Middle frontal gyrus (tissue), 1 donor: ENCODE data around the gene CACNG8.
"Not testable (repeated sequence)": the region's sequence is repeated elsewhere in the genome, so short reads cannot be mapped to it uniquely, and the experiment has no call there.

ENCODE experiments used
- DNase-seq: peaks from one replicate; pipeline ENCODE4 v3.0.0-alpha.2; 2015; ENCODE audit warnings: low spot score; ENCODE audit errors: extremely low spot score

Gene CACNG8

GRCh38 chr19:53962887-53963431, at the start of gene CACNG8:
Gene CACNG8 (plus strand): TSS chr19:53962937.
- no peak for DNase-seq

- no peak for DNase-seq
Observed at GRCh38 chr19:53915000-53915399, 47.7 kb upstream of the CACNG8 start.

- no peak for DNase-seq
Observed at GRCh38 chr19:53916004-53916403, 46.7 kb upstream of the CACNG8 start.

GRCh38 chr19:53917356-53917755, 45.4 kb upstream of the CACNG8 start:
- DNase-seq: no peak

GRCh38 chr19:53927739-53928138, 35.0 kb upstream of the CACNG8 start:
- DNase-seq: no peak

- no peak for DNase-seq
Observed at GRCh38 chr19:53936029-53936428, 26.7 kb upstream of the CACNG8 start.

GRCh38 chr19:53942001-53942786, 20.5 kb upstream of the CACNG8 start:
- DNase-seq: no peak

GRCh38 chr19:53944416-53944815, 18.3 kb upstream of the CACNG8 start:
- DNase-seq: no peak

- no peak for DNase-seq
Observed at GRCh38 chr19:53944933-53945332, 17.8 kb upstream of the CACNG8 start.

- no peak for DNase-seq
Observed at GRCh38 chr19:53945441-53945840, 17.3 kb upstream of the CACNG8 start.

GRCh38 chr19:53945998-53946397, 16.7 kb upstream of the CACNG8 start:
- no peak for DNase-seq

GRCh38 chr19:53947624-53948023, 15.1 kb upstream of the CACNG8 start:
- no peak for DNase-seq

- DNase-seq: not testable (repeated sequence)
Observed at GRCh38 chr19:53948611-53949010, 14.1 kb upstream of the CACNG8 start.

- no peak for DNase-seq
Observed at GRCh38 chr19:53951436-53951835, 11.3 kb upstream of the CACNG8 start.

- no peak for DNase-seq
Observed at GRCh38 chr19:53951947-53952346, 10.8 kb upstream of the CACNG8 start.

GRCh38 chr19:53953383-53953782, 9.4 kb upstream of the CACNG8 start:
- no peak for DNase-seq

GRCh38 chr19:53957448-53958167, 5.1 kb upstream of the CACNG8 start:
- DNase-seq: no peak

GRCh38 chr19:53958168-53958571, 4.6 kb upstream of the CACNG8 start:
- DNase-seq: no peak

- no peak for DNase-seq
Observed at GRCh38 chr19:53958823-53959757, 3.6 kb upstream of the CACNG8 start.

GRCh38 chr19:53960187-53960586, 2.5 kb upstream of the CACNG8 start:
- no peak for DNase-seq

GRCh38 chr19:53960886-53961285, 1.9 kb upstream of the CACNG8 start:
- DNase-seq: no peak
